Caco-2 (cell line): ENCODE measurements around the gene ROS1. TPM values are rescaled to one million over a fixed set of nuclear protein-coding genes. Genes with fewer than 3 reads are reported as not detected.
A peak's percentile ranks its signal among the peaks of the same experiment; 100 is the strongest.

ENCODE experiments used
- BruUV-seq: library from RNA; stranded (reverse); fragments of 400-500 nt; replicated peaks from 2 replicates; lab custom pipeline; 2021; lab: Mats Ljungman, UMichigan
- CTCF ChIA-PET: fragments of 300-600 bp; sonication (Branson Sonifier 250); formaldehyde crosslinking; loops from one replicate; lab custom pipeline; 2022; ENCODE audit warnings: antibody characterized with exemption; lab: Charles Lee
- POLR2A ChIA-PET: fragments of 300-600 bp; sonication (Branson Sonifier 250); formaldehyde crosslinking; loops from one replicate; lab custom pipeline; 2022; ENCODE audit warnings: antibody characterized with exemption; lab: Charles Lee
- DNase-seq, 2 experiments: peaks; one replicate each; pipeline versions ENCODE4 v3.0.0 to v3.0.0-alpha.2; 2020 to 2022
- H3K27me3 ChIP-seq: replicated peaks from 2 replicates; pipeline ENCODE4 v1.6.0; 2011; ENCODE audit warnings: low read length; ENCODE audit not compliant: control insufficient read depth, insufficient read depth
- H3K36me3 ChIP-seq: 2 replicates; pipeline ENCODE4 v1.5.1; 2011; ENCODE audit warnings: low read length; ENCODE audit not compliant: control insufficient read depth, insufficient read depth
- H3K4me1 ChIP-seq: fragments of 250-450 bp; sonication (Bioruptor Pico); 2 replicates; pipeline ENCODE4 v1.5.1; 2020; ENCODE audit warnings: mild to moderate bottlenecking
- H3K4me3 ChIP-seq: 2 replicates; pipeline ENCODE4 v1.5.1; 2011; ENCODE audit warnings: low read depth, mild to moderate bottlenecking, control low read depth, low read length
- H3K9me3 ChIP-seq: fragments of 250-450 bp; sonication (Bioruptor Pico); 2 replicates; pipeline ENCODE4 v1.5.1; 2020; ENCODE audit warnings: mild to moderate bottlenecking, moderate library complexity
- H3K27ac Mint-ChIP-seq: one replicate; pipeline ENCODE4 v1.8.0; 2022; ENCODE audit warnings: mixed read lengths; ENCODE audit not compliant: unreplicated experiment
- H3K27me3 Mint-ChIP-seq: one replicate; pipeline ENCODE4 v1.8.0; 2022; ENCODE audit warnings: mixed read lengths; ENCODE audit not compliant: insufficient read depth, unreplicated experiment
- H3K36me3 Mint-ChIP-seq: one replicate; pipeline ENCODE4 v1.8.0; 2022; ENCODE audit warnings: mild to moderate bottlenecking, mixed read lengths; ENCODE audit not compliant: insufficient read depth, unreplicated experiment
- H3K4me1 Mint-ChIP-seq: one replicate; pipeline ENCODE4 v1.8.0; 2022; ENCODE audit warnings: low read depth, mixed read lengths; ENCODE audit not compliant: unreplicated experiment
- H3K4me3 Mint-ChIP-seq: one replicate; pipeline ENCODE4 v1.8.0; 2022; ENCODE audit warnings: mild to moderate bottlenecking, moderate library complexity, mixed read lengths; ENCODE audit not compliant: unreplicated experiment
- H3K9me3 Mint-ChIP-seq: one replicate; pipeline ENCODE4 v1.8.0; 2022; ENCODE audit warnings: mixed read lengths; ENCODE audit not compliant: unreplicated experiment
- CTCF ChIP-seq, 2 experiments: fragments of 200-600 bp in 1 of 2; IDR thresholded peaks; 1 replicate in 1 of 2; 2 replicates in 1 of 2; pipeline versions ENCODE4 v1.5.1 to v1.8.0; 2011 to 2022; ENCODE audit warnings: antibody characterized with exemption in 1 of 2, control low read depth in 1 of 2, inconsistent platforms in 1 of 2, low read depth in 1 of 2, low read length in 1 of 2, mild to moderate bottlenecking in 1 of 2, moderate library complexity in 1 of 2; ENCODE audit not compliant: insufficient read depth in 1 of 2, severe bottlenecking in 1 of 2, unreplicated experiment in 1 of 2
- intact Hi-C: fragments of 100-400 bp; cut with micrococcal nuclease; formaldehyde crosslinking; loops from one replicate; pipeline ENCODE4 v1.10.0; 2022; ENCODE audit not compliant: unreplicated experiment
- total RNA-seq: library from RNA; stranded (reverse); gene quantifications from 2 replicates; pipeline ENCODE4 v1.2.3, GENCODE V29; 2022

ROS1 gene
- total RNA-seq, 1 experiment from 2014 or later: 0.16 TPM

DNA sequence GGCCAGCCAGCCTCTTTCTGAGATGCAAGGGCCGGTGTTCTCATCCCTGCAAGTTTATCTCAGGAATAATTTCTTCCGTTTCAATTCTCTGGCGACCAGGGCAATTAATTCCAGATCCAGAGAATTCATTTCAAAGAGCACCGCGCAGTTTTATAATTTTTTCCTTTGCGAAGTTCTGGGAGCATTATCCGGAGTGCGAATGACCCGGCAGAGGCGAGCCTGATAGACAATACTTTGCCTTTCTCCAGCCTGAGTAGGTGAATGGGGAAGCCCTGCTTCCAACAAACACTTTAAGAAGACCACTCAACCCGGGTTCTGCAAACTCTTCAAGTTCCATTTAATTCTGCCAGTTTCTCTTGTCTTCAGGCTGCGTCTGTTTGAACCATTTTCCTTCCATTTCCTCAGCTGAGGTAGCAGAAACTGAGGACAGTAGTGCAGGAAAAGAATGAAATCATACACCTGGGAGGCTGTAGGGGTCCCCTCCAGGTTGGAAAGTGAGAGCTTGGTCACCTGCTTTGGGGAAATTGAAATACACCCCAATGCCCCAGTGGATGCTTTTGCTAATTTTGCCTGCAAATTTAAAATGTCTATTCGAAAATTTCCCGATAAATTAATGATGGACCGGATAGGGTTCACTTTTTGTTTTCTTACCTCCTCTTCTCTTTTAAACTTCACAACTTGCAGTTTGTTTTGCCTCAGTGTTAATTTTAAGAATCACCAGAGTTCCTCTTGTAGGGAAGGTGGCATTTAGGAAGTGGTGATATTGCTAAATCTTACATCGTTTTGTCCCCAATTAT, 159.3 kb downstream of the ROS1 start:
- no peaks in the 10 kb centered on the region for H3K9me3 ChIP-seq
- POLR2A ChIA-PET: no interaction called here
- peaks cover 5% of the 10 kb centered on the region for H3K27me3 ChIP-seq
- CTCF ChIA-PET: no interaction called here
- DNase-seq: no peak
- Mint-ChIP-seq H3K36me3 (no peaks in the 10 kb centered on the region), H3K4me3 (no peak overlapping the region), H3K4me1 (peaks cover 9% of the 10 kb centered on the region), H3K27me3 (peaks cover 46% of the 10 kb centered on the region), H3K9me3 (no peaks in the 10 kb centered on the region), H3K27ac (no peak overlapping the region)
- H3K4me3 ChIP-seq: no peak overlapping the region
- intact Hi-C loops: no loop called here
- no peaks in the 10 kb centered on the region for H3K36me3 ChIP-seq
- no peak for TF ChIP-seq CTCF (IDR thresholded peaks at IDR 0.05; ENCODE audit: insufficient read depth in 1 of 2, low read depth in 1 of 2, low read length in 1 of 2, severe bottlenecking in 1 of 2, unreplicated experiment in 1 of 2)
- H3K4me1 ChIP-seq: no peaks in the 10 kb centered on the region
- BruUV-seq: no TSS peak

DNA sequence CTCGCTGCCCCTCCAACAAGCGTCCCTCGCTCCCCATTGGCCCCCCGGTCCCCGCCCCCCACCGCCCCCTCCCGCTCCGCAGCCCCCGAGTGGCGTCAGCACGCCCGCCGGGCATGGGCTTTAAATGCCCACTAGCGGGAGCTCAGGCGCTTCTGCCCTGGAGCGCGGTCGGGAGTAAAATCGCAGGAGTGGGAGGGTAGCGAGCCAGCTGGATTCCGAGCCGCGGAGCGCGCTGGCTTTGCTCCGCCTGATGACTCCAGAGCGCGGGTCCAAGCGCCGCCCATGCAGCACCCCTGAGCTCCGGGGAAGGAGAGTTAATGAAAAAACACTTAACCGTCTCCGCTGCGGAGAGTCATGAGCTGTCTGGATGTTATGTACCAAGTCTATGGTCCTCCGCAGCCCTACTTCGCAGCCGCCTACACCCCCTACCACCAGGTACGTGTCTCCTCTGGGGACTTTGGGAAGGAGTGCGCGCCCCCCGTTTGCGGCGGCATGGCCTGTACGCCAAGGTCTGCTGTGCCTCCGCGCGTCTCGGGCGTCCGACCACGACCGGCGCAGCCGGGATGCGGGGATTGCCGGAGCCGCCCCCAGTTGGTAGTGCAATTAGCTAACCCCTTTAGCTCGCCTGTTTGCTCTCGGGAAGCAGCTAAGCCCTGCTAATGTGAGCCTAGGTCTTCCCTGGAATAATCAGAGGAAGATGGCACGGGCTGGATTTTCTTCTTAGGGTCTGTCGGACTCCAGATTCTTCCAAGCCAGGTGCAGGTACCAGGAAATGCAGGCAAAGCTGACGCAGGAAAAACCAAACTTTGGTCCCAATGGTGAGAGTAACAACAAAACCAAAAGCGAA, 160.1 kb downstream of the ROS1 start, which contains the start of gene VGLL2:
TSS of gene VGLL2 (plus strand) at position 149 of the 847 bp plus-strand sequence. CDS start at position 355, 206 bp downstream.
- CTCF ChIA-PET: interaction anchor here (0.6 kb wide), 2 partner anchors 15 to 326 kb away, joined by 3 read pairs; no protein-coding TSS in a partner anchor
- no peaks in the 10 kb centered on the region for H3K36me3 Mint-ChIP-seq

More for the DNA sequence above, 160.1 kb downstream of the ROS1 start, which contains the start of gene VGLL2:
- Mint-ChIP-seq H3K27me3 (peaks cover 49% of the 10 kb centered on the region), H3K4me1 (peaks cover 9% of the 10 kb centered on the region), H3K4me3 (peak within 1 kb of the TSS; percentile 63), H3K27ac (no peak within 1 kb of the TSS), H3K9me3 (no peaks in the 10 kb centered on the region)
- intact Hi-C loops: no loop called here
- DNase-seq: peak; percentile 39 to 49
- POLR2A ChIA-PET: no interaction called here
- Histone ChIP-seq H3K4me1 (no peaks in the 10 kb centered on the region), H3K27me3 (peaks cover 5% of the 10 kb centered on the region), H3K36me3 (no peaks in the 10 kb centered on the region), H3K4me3 (peak within 1 kb of the TSS; percentile 27), H3K9me3 (no peaks in the 10 kb centered on the region)
- peak in 1 of 2 experiments; percentile 10 for TF ChIP-seq CTCF (IDR thresholded peaks at IDR 0.05; ENCODE audit: insufficient read depth in 1 of 2, low read depth in 1 of 2, low read length in 1 of 2, severe bottlenecking in 1 of 2, unreplicated experiment in 1 of 2)
- no TSS peak for BruUV-seq
